Measurements from ENCODE around the gene GAD1. TPM values are rescaled to one million over a fixed set of nuclear protein-coding genes. Genes with fewer than 3 reads are reported as not detected.

The GAD1 gene
- total RNA-seq, 2 donors from 2014 or later: 0.41 to 5.5 TPM

GRCh38 chr2:170882758-170883157 lies 66.1 kb downstream of the GAD1 start:
- Histone ChIP-seq H3K9me3 (no peaks in the 10 kb centered on the region), H3K36me3 (no peaks in the 10 kb centered on the region), H3K4me1 (ENCODE audit: control insufficient read depth in 1 of 2, low read depth in 2 of 2) (no peaks in the 10 kb centered on the region), H3K4me3 (no peak overlapping the region), H3K27ac (no peak overlapping the region), H3K27me3 (replicated peaks; ENCODE audit: insufficient read depth) (no peaks in the 10 kb centered on the region)
- DNase-seq (ENCODE audit: low spot score): no peak
- no peak for TF ChIP-seq CTCF (IDR thresholded peaks at IDR 0.05)
- no peak for ATAC-seq (ENCODE audit: insufficient number of reproducible peaks, low FRiP score, low read depth)

GRCh38 chr2:170883683-170884082 lies 67.0 kb downstream of the GAD1 start:
- no peaks in the 10 kb centered on the region for H3K27me3 ChIP-seq (replicated peaks; ENCODE audit: insufficient read depth)
- no peak overlapping the region for H3K4me3 ChIP-seq
- H3K4me1 ChIP-seq (ENCODE audit: control insufficient read depth in 1 of 2, low read depth in 2 of 2): no peaks in the 10 kb centered on the region
- H3K36me3 ChIP-seq: no peaks in the 10 kb centered on the region
- DNase-seq (ENCODE audit: low spot score): no peak
- no peak for TF ChIP-seq CTCF (IDR thresholded peaks at IDR 0.05)
- no peak for ATAC-seq (ENCODE audit: insufficient number of reproducible peaks, low FRiP score, low read depth)
- no peaks in the 10 kb centered on the region for H3K9me3 ChIP-seq
- no peak overlapping the region for H3K27ac ChIP-seq

GRCh38 chr2:170885130-170885791 lies 68.6 kb downstream of the GAD1 start:
- Histone ChIP-seq H3K27ac (no peak overlapping the region), H3K27me3 (replicated peaks; ENCODE audit: insufficient read depth) (no peaks in the 10 kb centered on the region), H3K4me3 (no peak overlapping the region), H3K36me3 (no peaks in the 10 kb centered on the region), H3K4me1 (ENCODE audit: control insufficient read depth in 1 of 2, low read depth in 2 of 2) (no peaks in the 10 kb centered on the region), H3K9me3 (no peaks in the 10 kb centered on the region)
- ATAC-seq (ENCODE audit: insufficient number of reproducible peaks, low FRiP score, low read depth) (no peak), DNase-seq (ENCODE audit: low spot score) (no peak)
- no peak for TF ChIP-seq CTCF (IDR thresholded peaks at IDR 0.05)

GRCh38 chr2:170886386-170886785 lies 69.7 kb downstream of the GAD1 start:
- no peaks in the 10 kb centered on the region for H3K27me3 ChIP-seq (replicated peaks; ENCODE audit: insufficient read depth)
- no peak overlapping the region for H3K27ac ChIP-seq
- no peaks in the 10 kb centered on the region for H3K9me3 ChIP-seq
- no peak overlapping the region for H3K4me3 ChIP-seq
- ATAC-seq (ENCODE audit: insufficient number of reproducible peaks, low FRiP score, low read depth) (no peak), DNase-seq (ENCODE audit: low spot score) (no peak)
- TF ChIP-seq CTCF (IDR thresholded peaks at IDR 0.05): no peak
- H3K36me3 ChIP-seq: no peaks in the 10 kb centered on the region
- no peaks in the 10 kb centered on the region for H3K4me1 ChIP-seq (ENCODE audit: control insufficient read depth in 1 of 2, low read depth in 2 of 2)

GRCh38 chr2:170887496-170887895 lies 70.8 kb downstream of the GAD1 start:
- no peak for ATAC-seq (ENCODE audit: insufficient number of reproducible peaks, low FRiP score, low read depth)

More at GRCh38 chr2:170887496-170887895, 70.8 kb downstream of the GAD1 start:
- no peak for DNase-seq (ENCODE audit: low spot score)
- Histone ChIP-seq H3K27me3 (replicated peaks; ENCODE audit: insufficient read depth) (no peaks in the 10 kb centered on the region), H3K27ac (no peak overlapping the region), H3K36me3 (no peaks in the 10 kb centered on the region), H3K9me3 (no peaks in the 10 kb centered on the region), H3K4me3 (no peak overlapping the region), H3K4me1 (ENCODE audit: control insufficient read depth in 1 of 2, low read depth in 2 of 2) (no peaks in the 10 kb centered on the region)
- TF ChIP-seq CTCF (IDR thresholded peaks at IDR 0.05): no peak
